NCI-H2227 (cell line): Measurements from ENCODE around the gene SLC25A21.
A peak's percentile ranks its signal among the peaks of the same experiment; 100 is the strongest.

ENCODE experiments used
- DNase-seq: peaks from one replicate; lab custom pipeline; 2025; ENCODE audit not compliant: unreplicated experiment; lab: John Stamatoyannopoulos, UW

The SLC25A21 gene

GRCh38 chr14:37048666-37049071 is 123.7 kb downstream of the SLC25A21 start:
- DNase-seq, result no peak

GRCh38 chr14:37047996-37048395 is 124.4 kb downstream of the SLC25A21 start:
- DNase-seq, result no peak

GRCh38 chr14:37047226-37047625 is 125.2 kb downstream of the SLC25A21 start:
- no peak for DNase-seq

- DNase-seq, result no peak
These were observed 125.6 kb downstream of the SLC25A21 start for GRCh38 chr14:37046815-37047214.

GRCh38 chr14:37045340-37046061 is 126.9 kb downstream of the SLC25A21 start:
- DNase-seq, result no peak

GRCh38 chr14:37037636-37038387 is 134.6 kb downstream of the SLC25A21 start:
- DNase-seq, result no peak

- no peak for DNase-seq
These were observed 135.6 kb downstream of the SLC25A21 start for GRCh38 chr14:37036669-37037341.

- no peak for DNase-seq
These were observed 137.0 kb downstream of the SLC25A21 start for GRCh38 chr14:37035401-37035800.

- DNase-seq, result peak; percentile 34
These were observed 137.8 kb downstream of the SLC25A21 start for GRCh38 chr14:37034410-37035285.

- no peak for DNase-seq
These were observed 139.5 kb downstream of the SLC25A21 start for GRCh38 chr14:37032863-37033262.

GRCh38 chr14:37027188-37027824 is 145.1 kb downstream of the SLC25A21 start:
- DNase-seq, result no peak

GRCh38 chr14:37023875-37024565 is 148.4 kb downstream of the SLC25A21 start:
- no peak for DNase-seq

GRCh38 chr14:37021390-37021789 is 151.0 kb downstream of the SLC25A21 start:
- DNase-seq, result no peak

GRCh38 chr14:37019488-37019887 is 152.9 kb downstream of the SLC25A21 start:
- no peak for DNase-seq

- no peak for DNase-seq
These were observed 153.7 kb downstream of the SLC25A21 start for GRCh38 chr14:37018571-37019240.

GRCh38 chr14:37013078-37013477 is 159.3 kb downstream of the SLC25A21 start:
- DNase-seq, result no peak

- no peak for DNase-seq
These were observed 173.7 kb downstream of the SLC25A21 start for GRCh38 chr14:36998686-36999085.

- no peak for DNase-seq
These were observed 174.6 kb downstream of the SLC25A21 start for GRCh38 chr14:36997843-36998242.

- DNase-seq, result no peak
These were observed 175.4 kb downstream of the SLC25A21 start for GRCh38 chr14:36996857-36997590.
